HepG2 (cell line): ENCODE data around the gene SLC2A6. TPM values are rescaled to one million over a fixed set of nuclear protein-coding genes. Genes with fewer than 3 reads are reported as not detected.

Source experiments
- BRD4 ChIP-seq: sonication (generic); formaldehyde crosslinking; IDR thresholded peaks from 2 replicates; pipeline ENCODE4 v1.4.0; 2020; ENCODE audit warnings: missing genetic modification reagents
- IRX3 ChIP-seq: sonication (generic); formaldehyde crosslinking; IDR thresholded peaks from 2 replicates; pipeline ENCODE4 v1.8.1; 2023; ENCODE audit warnings: mild to moderate bottlenecking, low read depth, missing genetic modification reagents, borderline replicate concordance
- PHF21A ChIP-seq: sonication (generic); formaldehyde crosslinking; IDR thresholded peaks from 2 replicates; pipeline ENCODE4 v1.5.0; 2020; ENCODE audit warnings: mild to moderate bottlenecking, missing genetic modification reagents
- PRDM4 ChIP-seq: sonication (generic); formaldehyde crosslinking; IDR thresholded peaks from 2 replicates; pipeline ENCODE4 v1.9.0; 2021; ENCODE audit warnings: missing genetic modification reagents, borderline replicate concordance
- RFX1 ChIP-seq: fragments of 450-650 bp; IDR thresholded peaks from 2 replicates; pipeline ENCODE4 v1.6.1; 2017
- USF2 ChIP-seq, 2 experiments: sonication (generic) in 1 of 2; formaldehyde crosslinking in 1 of 2; IDR thresholded peaks; 2 replicates each; pipeline versions ENCODE4 v1.5.1 to v1.6.1; 2011 to 2020; ENCODE audit warnings: borderline replicate concordance in 1 of 2, low read depth in 1 of 2, low read length in 1 of 2, mild to moderate bottlenecking in 1 of 2, missing genetic modification reagents in 1 of 2, moderate library complexity in 1 of 2
- ZNF772 ChIP-seq: sonication (generic); formaldehyde crosslinking; IDR thresholded peaks from 2 replicates; pipeline ENCODE4 v1.5.0; 2020; ENCODE audit warnings: mild to moderate bottlenecking, missing genetic modification reagents
- ZSCAN12 ChIP-seq: sonication (generic); formaldehyde crosslinking; IDR thresholded peaks from 2 replicates; pipeline ENCODE4 v1.9.0; 2021; ENCODE audit warnings: mild to moderate bottlenecking, missing genetic modification reagents
- polyA plus RNA-seq, 8 experiments: library from polyadenylated mRNA; depleted of rRNA in 3 of 8; stranded (reverse) in 7 of 8; unstranded in 1 of 8; fragments of >200 nt; fragmentation: Illumina TruSeq in 4 of 8; extraction: Trizol in 4 of 8; gene quantifications; 2 replicates each; pipeline versions ENCODE4 v1.2.1 to v1.2.3, GENCODE V29; 2011 to 2016; ENCODE audit warnings: low read depth in 4 of 8, missing spikeins in 1 of 8, mixed read lengths in 1 of 8; ENCODE audit not compliant: insufficient read depth in 1 of 8
- total RNA-seq, 5 experiments: library from RNA; depleted of rRNA; stranded (reverse); fragments of >200 nt; fragmentation: Illumina TruSeq; extraction: Trizol; gene quantifications; 2 replicates each; pipeline ENCODE4 v1.2.3, GENCODE V29; 2016; ENCODE audit warnings: low read depth in 1 of 5
- TF ChIP-seq, protein P1 (sequence below): sonication (generic); formaldehyde crosslinking; IDR thresholded peaks from 2 replicates; pipeline ENCODE4 v1.5.0; 2020; ENCODE audit warnings: mild to moderate bottlenecking, missing genetic modification reagents
- TF ChIP-seq, protein P2 (sequence below): sonication (generic); formaldehyde crosslinking; IDR thresholded peaks from 2 replicates; pipeline ENCODE4 v1.4.0; 2020; ENCODE audit warnings: mild to moderate bottlenecking, missing genetic modification reagents, borderline replicate concordance
- TF ChIP-seq, protein P3 (sequence below), 2 experiments: sonication (generic) in 1 of 2; formaldehyde crosslinking in 1 of 2; IDR thresholded peaks; 2 replicates each; pipeline versions ENCODE4 v1.4.0 to v1.6.1; 2016 to 2020; ENCODE audit warnings: borderline replicate concordance in 1 of 2, low read depth in 1 of 2, mild to moderate bottlenecking in 1 of 2, missing genetic modification reagents in 1 of 2
- TF ChIP-seq, protein P4 (sequence below): sonication (generic); formaldehyde crosslinking; conservative IDR thresholded peaks from 2 replicates; pipeline ENCODE4 v1.8.0; 2022; ENCODE audit warnings: mild to moderate bottlenecking, moderate library complexity, missing genetic modification reagents

SLC2A6 gene
- total and polyA plus RNA-seq, 2 of the 13 experiments (the other 11 are each of a cell fraction or from before 2014, with no cell fraction given) = 4.1 to 15.0 TPM

DNA sequence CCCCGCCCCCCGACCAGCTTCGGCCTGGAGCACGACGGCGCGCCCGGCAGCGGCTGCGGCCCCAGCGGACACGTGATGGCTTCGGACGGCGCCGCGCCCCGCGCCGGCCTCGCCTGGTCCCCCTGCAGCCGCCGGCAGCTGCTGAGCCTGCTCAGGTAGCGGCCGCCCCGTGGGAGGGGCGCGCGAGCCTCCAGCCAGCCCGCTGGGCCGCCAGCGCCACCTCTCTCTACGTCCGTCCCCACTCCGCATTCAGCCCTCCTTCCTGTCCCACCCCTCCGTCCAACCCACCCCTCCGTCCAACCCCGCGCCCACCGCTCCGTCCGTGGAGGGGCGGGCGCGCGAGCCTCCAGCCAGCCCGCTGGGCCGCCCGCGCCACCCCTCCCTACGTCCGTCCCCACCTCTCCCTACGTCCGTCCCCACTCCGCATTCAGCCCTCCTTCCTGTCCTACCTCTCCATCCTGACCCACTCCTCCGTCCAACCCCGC is 50.2 kb downstream of the SLC2A6 start (continued):
- TF ChIP-seq, protein P1, sequence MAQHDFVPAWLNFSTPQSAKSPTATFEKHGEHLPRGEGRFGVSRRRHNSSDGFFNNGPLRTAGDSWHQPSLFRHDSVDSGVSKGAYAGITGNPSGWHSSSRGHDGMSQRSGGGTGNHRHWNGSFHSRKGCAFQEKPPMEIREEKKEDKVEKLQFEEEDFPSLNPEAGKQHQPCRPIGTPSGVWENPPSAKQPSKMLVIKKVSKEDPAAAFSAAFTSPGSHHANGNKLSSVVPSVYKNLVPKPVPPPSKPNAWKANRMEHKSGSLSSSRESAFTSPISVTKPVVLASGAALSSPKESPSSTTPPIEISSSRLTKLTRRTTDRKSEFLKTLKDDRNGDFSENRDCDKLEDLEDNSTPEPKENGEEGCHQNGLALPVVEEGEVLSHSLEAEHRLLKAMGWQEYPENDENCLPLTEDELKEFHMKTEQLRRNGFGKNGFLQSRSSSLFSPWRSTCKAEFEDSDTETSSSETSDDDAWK (CRISPR knock-in tag) = no peak
- TF ChIP-seq IRX3 (CRISPR knock-in tag) = no peak
- TF ChIP-seq, protein P2, sequence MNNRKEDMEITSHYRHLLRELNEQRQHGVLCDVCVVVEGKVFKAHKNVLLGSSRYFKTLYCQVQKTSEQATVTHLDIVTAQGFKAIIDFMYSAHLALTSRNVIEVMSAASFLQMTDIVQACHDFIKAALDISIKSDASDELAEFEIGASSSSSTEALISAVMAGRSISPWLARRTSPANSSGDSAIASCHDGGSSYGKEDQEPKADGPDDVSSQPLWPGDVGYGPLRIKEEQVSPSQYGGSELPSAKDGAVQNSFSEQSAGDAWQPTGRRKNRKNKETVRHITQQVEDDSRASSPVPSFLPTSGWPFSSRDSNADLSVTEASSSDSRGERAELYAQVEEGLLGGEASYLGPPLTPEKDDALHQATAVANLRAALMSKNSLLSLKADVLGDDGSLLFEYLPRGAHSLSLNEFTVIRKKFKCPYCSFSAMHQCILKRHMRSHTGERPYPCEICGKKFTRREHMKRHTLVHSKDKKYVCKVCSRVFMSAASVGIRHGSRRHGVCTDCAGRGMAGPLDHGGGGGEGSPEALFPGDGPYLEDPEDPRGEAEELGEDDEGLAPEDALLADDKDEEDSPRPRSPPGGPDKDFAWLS (CRISPR knock-in tag) = no peak
- no peak for TF ChIP-seq PRDM4 (CRISPR knock-in tag)
- no peak for TF ChIP-seq PHF21A
- no peak for TF ChIP-seq USF2 (IDR thresholded peaks at IDR 0.05; ENCODE audit: low read depth, low read length)
- TF ChIP-seq USF2 (CRISPR knock-in tag; IDR thresholded peaks at IDR 0.05; ENCODE audit: borderline replicate concordance) = no peak
- TF ChIP-seq, protein P3, sequence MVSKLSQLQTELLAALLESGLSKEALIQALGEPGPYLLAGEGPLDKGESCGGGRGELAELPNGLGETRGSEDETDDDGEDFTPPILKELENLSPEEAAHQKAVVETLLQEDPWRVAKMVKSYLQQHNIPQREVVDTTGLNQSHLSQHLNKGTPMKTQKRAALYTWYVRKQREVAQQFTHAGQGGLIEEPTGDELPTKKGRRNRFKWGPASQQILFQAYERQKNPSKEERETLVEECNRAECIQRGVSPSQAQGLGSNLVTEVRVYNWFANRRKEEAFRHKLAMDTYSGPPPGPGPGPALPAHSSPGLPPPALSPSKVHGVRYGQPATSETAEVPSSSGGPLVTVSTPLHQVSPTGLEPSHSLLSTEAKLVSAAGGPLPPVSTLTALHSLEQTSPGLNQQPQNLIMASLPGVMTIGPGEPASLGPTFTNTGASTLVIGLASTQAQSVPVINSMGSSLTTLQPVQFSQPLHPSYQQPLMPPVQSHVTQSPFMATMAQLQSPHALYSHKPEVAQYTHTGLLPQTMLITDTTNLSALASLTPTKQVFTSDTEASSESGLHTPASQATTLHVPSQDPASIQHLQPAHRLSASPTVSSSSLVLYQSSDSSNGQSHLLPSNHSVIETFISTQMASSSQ (IDR thresholded peaks at IDR 0.05; ENCODE audit: low read depth) = no peak
- TF ChIP-seq, protein P3 (CRISPR knock-in tag; IDR thresholded peaks at IDR 0.05; ENCODE audit: borderline replicate concordance) = no peak
- no peak for TF ChIP-seq ZSCAN12 (CRISPR knock-in tag)
- no peak for TF ChIP-seq BRD4 (CRISPR knock-in tag)
- TF ChIP-seq RFX1 = no peak
- TF ChIP-seq, protein P4, sequence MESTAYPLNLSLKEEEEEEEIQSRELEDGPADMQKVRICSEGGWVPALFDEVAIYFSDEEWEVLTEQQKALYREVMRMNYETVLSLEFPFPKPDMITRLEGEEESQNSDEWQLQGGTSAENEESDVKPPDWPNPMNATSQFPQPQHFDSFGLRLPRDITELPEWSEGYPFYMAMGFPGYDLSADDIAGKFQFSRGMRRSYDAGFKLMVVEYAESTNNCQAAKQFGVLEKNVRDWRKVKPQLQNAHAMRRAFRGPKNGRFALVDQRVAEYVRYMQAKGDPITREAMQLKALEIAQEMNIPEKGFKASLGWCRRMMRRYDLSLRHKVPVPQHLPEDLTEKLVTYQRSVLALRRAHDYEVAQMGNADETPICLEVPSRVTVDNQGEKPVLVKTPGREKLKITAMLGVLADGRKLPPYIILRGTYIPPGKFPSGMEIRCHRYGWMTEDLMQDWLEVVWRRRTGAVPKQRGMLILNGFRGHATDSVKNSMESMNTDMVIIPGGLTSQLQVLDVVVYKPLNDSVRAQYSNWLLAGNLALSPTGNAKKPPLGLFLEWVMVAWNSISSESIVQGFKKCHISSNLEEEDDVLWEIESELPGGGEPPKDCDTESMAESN (CRISPR knock-in tag) = no peak
- no peak for TF ChIP-seq ZNF772 (CRISPR knock-in tag)
